ENCODE results near the gene BTBD9. TPM values are rescaled to one million over a fixed set of nuclear protein-coding genes. Genes with fewer than 3 reads are reported as not detected.

BTBD9 gene
- total and polyA plus RNA-seq, 2 of the 13 experiments (the other 11 are each of a cell fraction or from before 2014, with no cell fraction given): 1.2 to 3.0 TPM

- TF ChIP-seq BCLAF1 (IDR thresholded peaks at IDR 0.05) (no peak), ZBTB20 (CRISPR knock-in tag; IDR thresholded peaks at IDR 0.05; ENCODE audit: borderline replicate concordance, low read depth) (0 out of 2 replicates have a peak, but pooled peaks have one; percentile 33), UBTF (CRISPR knock-in tag; IDR thresholded peaks at IDR 0.05) (peak; percentile 23; the same call in 1 of the 2 replicates), ZNF614 (CRISPR knock-in tag; IDR thresholded peaks at IDR 0.05; ENCODE audit: borderline replicate concordance) (no peak), IRF9 (CRISPR knock-in tag; IDR thresholded peaks at IDR 0.05; ENCODE audit: borderline replicate concordance) (no peak), KDM3A (CRISPR knock-in tag; IDR thresholded peaks at IDR 0.05; ENCODE audit: low read depth) (0 out of 2 replicates have a peak, but pooled peaks have one; percentile 18), ZNF644 (CRISPR knock-in tag; IDR thresholded peaks at IDR 0.05; ENCODE audit: low read depth) (no peak), ZNF343 (CRISPR knock-in tag; IDR thresholded peaks at IDR 0.05) (0 out of 2 replicates have a peak, but pooled peaks have one; percentile 41), JARID2 (CRISPR knock-in tag; IDR thresholded peaks at IDR 0.05; ENCODE audit: insufficient replicate concordance) (no peak), ARID5B (CRISPR knock-in tag; IDR thresholded peaks at IDR 0.05) (peak; percentile 25; the same call in 1 of the 2 replicates), NPAS2 (CRISPR knock-in tag; IDR thresholded peaks at IDR 0.05; ENCODE audit: borderline replicate concordance) (no peak), SOX13 (IDR thresholded peaks at IDR 0.05) (no peak), SOX13 (CRISPR knock-in tag; conservative IDR thresholded peaks at IDR 0.05 in 1 of 2, IDR thresholded peaks at IDR 0.05 in 1 of 2) (peak in 1 of 2 experiments; percentile 41; a peak in 1 of 4 replicates)
- TF ChIP-seq, protein P1, sequence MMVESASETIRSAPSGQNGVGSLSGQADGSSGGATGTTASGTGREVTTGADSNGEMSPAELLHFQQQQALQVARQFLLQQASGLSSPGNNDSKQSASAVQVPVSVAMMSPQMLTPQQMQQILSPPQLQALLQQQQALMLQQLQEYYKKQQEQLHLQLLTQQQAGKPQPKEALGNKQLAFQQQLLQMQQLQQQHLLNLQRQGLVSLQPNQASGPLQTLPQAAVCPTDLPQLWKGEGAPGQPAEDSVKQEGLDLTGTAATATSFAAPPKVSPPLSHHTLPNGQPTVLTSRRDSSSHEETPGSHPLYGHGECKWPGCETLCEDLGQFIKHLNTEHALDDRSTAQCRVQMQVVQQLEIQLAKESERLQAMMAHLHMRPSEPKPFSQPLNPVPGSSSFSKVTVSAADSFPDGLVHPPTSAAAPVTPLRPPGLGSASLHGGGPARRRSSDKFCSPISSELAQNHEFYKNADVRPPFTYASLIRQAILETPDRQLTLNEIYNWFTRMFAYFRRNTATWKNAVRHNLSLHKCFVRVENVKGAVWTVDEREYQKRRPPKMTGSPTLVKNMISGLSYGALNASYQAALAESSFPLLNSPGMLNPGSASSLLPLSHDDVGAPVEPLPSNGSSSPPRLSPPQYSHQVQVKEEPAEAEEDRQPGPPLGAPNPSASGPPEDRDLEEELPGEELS (CRISPR knock-in tag; IDR thresholded peaks at IDR 0.05): peak; percentile 46; the same call in 1 of the 2 replicates
Observed at GRCh38 chr6:38176797-38177751, 462.7 kb downstream of the BTBD9 start (continued).
